Stimulated activated CD4-positive, alpha-beta T cell treated with anti-CD3 and anti-CD28 coated beads, TNF-alpha, amount 100 ng/mL, for 48 hours (primary cell): Measurements from ENCODE around the gene EXOSC9.

ENCODE experiments used
- DNase-seq, 3 donors: peaks; one replicate each; pipeline ENCODE4 v3.0.0-alpha.2; 2020; ENCODE audit warnings: low read depth in 3 of 3

EXOSC9 gene

GRCh38 chr4:121788896-121789295, 12.2 kb upstream of the EXOSC9 start:
- no peak for DNase-seq

GRCh38 chr4:121789455-121789854, 11.7 kb upstream of the EXOSC9 start:
- DNase-seq = no peak

- DNase-seq = no peak
These were observed 10.9 kb upstream of the EXOSC9 start for GRCh38 chr4:121789960-121790829.

GRCh38 chr4:121790976-121791375, 10.1 kb upstream of the EXOSC9 start:
- DNase-seq = no peak

GRCh38 chr4:121791481-121791880, 9.6 kb upstream of the EXOSC9 start:
- no peak for DNase-seq

GRCh38 chr4:121792966-121793365, 8.2 kb upstream of the EXOSC9 start:
- no peak for DNase-seq

- no peak for DNase-seq
These were observed 6.5 kb upstream of the EXOSC9 start for GRCh38 chr4:121794505-121795188.

- DNase-seq = no peak
These were observed 4.8 kb upstream of the EXOSC9 start for GRCh38 chr4:121796283-121796682.

GRCh38 chr4:121799208-121799823, 1.8 kb upstream of the EXOSC9 start:
- no peak for DNase-seq

- DNase-seq = no peak
These were observed 1.1 kb upstream of the EXOSC9 start for GRCh38 chr4:121799867-121800501.

GRCh38 chr4:121800638-121800960, 524 bp upstream of the EXOSC9 start:
- no peak for DNase-seq

GRCh38 chr4:121801715-121802075, 572 bp downstream of the EXOSC9 start:
- no peak for DNase-seq

- DNase-seq = no peak
These were observed 5.3 kb downstream of the EXOSC9 start for GRCh38 chr4:121806411-121806810.

- no peak for DNase-seq
These were observed 10.0 kb downstream of the EXOSC9 start for GRCh38 chr4:121811122-121811521.

GRCh38 chr4:121814756-121815155, 13.6 kb downstream of the EXOSC9 start:
- no peak for DNase-seq

- DNase-seq = no peak
These were observed 15.9 kb downstream of the EXOSC9 start for GRCh38 chr4:121817006-121817405.

- DNase-seq = no peak
These were observed 16.6 kb downstream of the EXOSC9 start for GRCh38 chr4:121817701-121818100.

- DNase-seq = no peak
These were observed 17.1 kb downstream of the EXOSC9 start for GRCh38 chr4:121818215-121818614.

GRCh38 chr4:121819216-121819965, 18.3 kb downstream of the EXOSC9 start:
- DNase-seq = no peak

GRCh38 chr4:121822047-121822446, 20.9 kb downstream of the EXOSC9 start:
- no peak for DNase-seq

- peak; percentile 9 to 35 (median 16) for DNase-seq
These were observed 21.8 kb downstream of the EXOSC9 start for GRCh38 chr4:121822796-121823504.
